ENCODE measurements around the gene PAXX. TPM values are rescaled to one million over a fixed set of nuclear protein-coding genes. Genes with fewer than 3 reads are reported as not detected.

The PAXX gene
- total RNA-seq, 1 experiment from 2014 or later = 113 TPM

DNA sequence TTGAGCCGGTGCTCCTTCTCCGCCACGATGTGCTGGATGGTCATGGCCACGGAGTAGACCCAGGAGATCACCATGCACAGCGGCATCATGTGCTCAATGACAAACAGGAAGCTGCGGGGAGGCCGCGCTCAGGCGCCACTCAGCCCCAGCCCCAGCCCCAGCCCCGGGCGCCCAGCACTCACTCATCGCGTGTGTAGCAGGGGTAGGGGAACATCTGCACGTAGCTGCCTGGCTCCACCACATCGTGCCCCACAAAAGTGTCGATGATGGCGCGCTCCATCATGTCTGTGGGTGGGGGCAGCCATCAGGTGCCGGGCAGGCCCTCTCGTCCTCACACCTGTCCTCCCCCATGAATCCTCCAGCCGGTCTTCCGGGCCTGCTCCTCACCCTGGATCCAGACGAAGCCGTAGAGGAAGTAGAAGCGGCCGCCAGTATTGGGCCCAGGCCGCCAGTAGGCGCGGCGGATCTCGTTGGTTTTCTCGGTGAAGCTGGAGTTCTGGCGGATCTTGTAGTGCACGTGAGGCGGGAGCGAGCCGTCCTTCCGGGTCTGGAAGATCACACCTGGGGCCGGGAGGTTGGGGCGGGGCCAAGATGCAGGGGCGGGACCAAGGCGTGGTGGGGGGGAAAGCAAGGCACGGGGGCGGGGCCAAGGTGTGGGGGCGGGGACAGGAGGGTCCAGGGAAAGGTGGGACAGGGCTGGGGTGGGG lies 25.7 kb downstream of the PAXX start:
- Histone ChIP-seq H3K9me3 (ENCODE audit: low read length) (no peaks in the 10 kb centered on the region), H3K4me2 (ENCODE audit: low read length) (no peak overlapping the region), H3K79me2 (ENCODE audit: low read length) (no peaks in the 10 kb centered on the region), H3K27ac (ENCODE audit: low read length) (no peak overlapping the region), H3K9ac (ENCODE audit: low read length) (no peak overlapping the region), H3K27me3 (ENCODE audit: low read length) (no peaks in the 10 kb centered on the region), H2AFZ (ENCODE audit: low read length) (no peak overlapping the region), H3F3A (ENCODE audit: low read length, unreplicated experiment) (no peaks in the 10 kb centered on the region), H3K4me3 (ENCODE audit: low read length) (no peak overlapping the region), H3K9me2 (replicated peaks; ENCODE audit: low read length) (no peaks in the 10 kb centered on the region), H4K20me1 (ENCODE audit: low read length) (no peaks in the 10 kb centered on the region), H3K36me3 (ENCODE audit: low read depth, low read length) (no peaks in the 10 kb centered on the region), H3K4me1 (ENCODE audit: insufficient read depth, low read length) (0 out of 2 replicates have a peak, but pooled peaks cover 4% of the 10 kb centered on the region)
- ATAC-seq (no peak), DNase-seq (no peak)
- CTCF ChIA-PET = no interaction called here
- no TSS peak for BruUV-seq (replicated peaks)
- intact Hi-C loops (cut with micrococcal nuclease) = no loop called here
- POLR2A ChIA-PET (ENCODE audit: unreplicated experiment) = no interaction called here
- TF ChIP-seq EZH2 (IDR thresholded peaks at IDR 0.05; ENCODE audit: low read length, unreplicated experiment) (no peak), EZH2phosphoT487 (IDR thresholded peaks at IDR 0.05; ENCODE audit: borderline replicate concordance, low read length) (no peak)
- TF ChIP-seq, protein P1, sequence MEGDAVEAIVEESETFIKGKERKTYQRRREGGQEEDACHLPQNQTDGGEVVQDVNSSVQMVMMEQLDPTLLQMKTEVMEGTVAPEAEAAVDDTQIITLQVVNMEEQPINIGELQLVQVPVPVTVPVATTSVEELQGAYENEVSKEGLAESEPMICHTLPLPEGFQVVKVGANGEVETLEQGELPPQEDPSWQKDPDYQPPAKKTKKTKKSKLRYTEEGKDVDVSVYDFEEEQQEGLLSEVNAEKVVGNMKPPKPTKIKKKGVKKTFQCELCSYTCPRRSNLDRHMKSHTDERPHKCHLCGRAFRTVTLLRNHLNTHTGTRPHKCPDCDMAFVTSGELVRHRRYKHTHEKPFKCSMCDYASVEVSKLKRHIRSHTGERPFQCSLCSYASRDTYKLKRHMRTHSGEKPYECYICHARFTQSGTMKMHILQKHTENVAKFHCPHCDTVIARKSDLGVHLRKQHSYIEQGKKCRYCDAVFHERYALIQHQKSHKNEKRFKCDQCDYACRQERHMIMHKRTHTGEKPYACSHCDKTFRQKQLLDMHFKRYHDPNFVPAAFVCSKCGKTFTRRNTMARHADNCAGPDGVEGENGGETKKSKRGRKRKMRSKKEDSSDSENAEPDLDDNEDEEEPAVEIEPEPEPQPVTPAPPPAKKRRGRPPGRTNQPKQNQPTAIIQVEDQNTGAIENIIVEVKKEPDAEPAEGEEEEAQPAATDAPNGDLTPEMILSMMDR (conservative IDR thresholded peaks at IDR 0.05; ENCODE audit: low read depth, low read length) = no peak

GRCh38 chr9:137018761-137019559 lies 26.7 kb downstream of the PAXX start:
- no peaks in the 10 kb centered on the region for H3K9me2 ChIP-seq (replicated peaks; ENCODE audit: low read length)
- POLR2A ChIA-PET (ENCODE audit: unreplicated experiment) = no interaction called here

More at GRCh38 chr9:137018761-137019559, 26.7 kb downstream of the PAXX start:
- no peak overlapping the region for H3K4me2 ChIP-seq (ENCODE audit: low read length)
- H3K9me3 ChIP-seq (ENCODE audit: low read length) = no peaks in the 10 kb centered on the region
- intact Hi-C loops (cut with micrococcal nuclease) = no loop called here
- no peaks in the 10 kb centered on the region for H4K20me1 ChIP-seq (ENCODE audit: low read length)
- no TSS peak for BruUV-seq (replicated peaks)
- no peak for DNase-seq
- TF ChIP-seq EZH2 (IDR thresholded peaks at IDR 0.05; ENCODE audit: low read length, unreplicated experiment) (no peak), EZH2phosphoT487 (IDR thresholded peaks at IDR 0.05; ENCODE audit: borderline replicate concordance, low read length) (no peak)
- TF ChIP-seq, protein P1 (conservative IDR thresholded peaks at IDR 0.05; ENCODE audit: low read depth, low read length) = no peak
- H3K9ac ChIP-seq (ENCODE audit: low read length) = no peak overlapping the region
- H3F3A ChIP-seq (ENCODE audit: low read length, unreplicated experiment) = no peaks in the 10 kb centered on the region
- no peak overlapping the region for H3K27ac ChIP-seq (ENCODE audit: low read length)
- H3K27me3 ChIP-seq (ENCODE audit: low read length) = no peaks in the 10 kb centered on the region
- no peak overlapping the region for H2AFZ ChIP-seq (ENCODE audit: low read length)
- no peaks in the 10 kb centered on the region for H3K79me2 ChIP-seq (ENCODE audit: low read length)
- H3K4me3 ChIP-seq (ENCODE audit: low read length) = no peak overlapping the region
- ATAC-seq = no peak
- 0 out of 2 replicates have a peak, but pooled peaks cover 4% of the 10 kb centered on the region for H3K4me1 ChIP-seq (ENCODE audit: insufficient read depth, low read length)
- no peaks in the 10 kb centered on the region for H3K36me3 ChIP-seq (ENCODE audit: low read depth, low read length)
- CTCF ChIA-PET = no interaction called here
